Uterus (tissue), 4 donors: ENCODE results near the gene MET. TPM values are rescaled to one million over a fixed set of nuclear protein-coding genes. Genes with fewer than 3 reads are reported as not detected.
"Not testable (repeated sequence)": the region's sequence is repeated elsewhere in the genome, so short reads cannot be mapped to it uniquely, and the experiment has no call there.

Source experiments
- DNase-seq, 2 donors: peaks; one replicate each; pipeline ENCODE4 v3.0.0-alpha.2; 2019 to 2020
- H3K27ac ChIP-seq, 2 donors: fragments of 200-600 bp; sonication (generic); 1 replicate in 1 of 2; 2 replicates in 1 of 2; pipeline ENCODE4 v1.5.1; 2016 to 2018
- H3K27me3 ChIP-seq, 2 donors: fragments of 200-600 bp; sonication (generic); one replicate each; pipeline ENCODE4 v1.5.1; 2018 to 2019; ENCODE audit warnings: control low read depth in 1 of 2
- H3K36me3 ChIP-seq, 2 donors: fragments of 200-600 bp; sonication (generic); one replicate each; pipeline ENCODE4 v1.5.1; 2019; ENCODE audit warnings: control low read depth in 1 of 2
- H3K4me1 ChIP-seq, 2 donors: fragments of 200-600 bp; sonication (generic); one replicate each; pipeline ENCODE4 v1.5.1; 2018 to 2019; ENCODE audit warnings: control low read depth in 1 of 2
- H3K4me3 ChIP-seq, 2 donors: fragments of 200-600 bp; sonication (generic); 1 replicate in 1 of 2; 2 replicates in 1 of 2; pipeline ENCODE4 v1.5.1; 2018 to 2019; ENCODE audit warnings: mild to moderate bottlenecking in 1 of 2
- H3K9me3 ChIP-seq, 2 donors: fragments of 200-600 bp; sonication (generic); one replicate each; pipeline ENCODE4 v1.5.1; 2019; ENCODE audit warnings: control low read depth in 1 of 2
- POLR2A ChIP-seq, 2 donors: fragments of 450-650 bp; IDR thresholded peaks; one replicate each; pipeline ENCODE4 v1.6.1; 2016; ENCODE audit warnings: antibody characterized with exemption in 2 of 2, mild to moderate bottlenecking in 1 of 2, moderate library complexity in 1 of 2
- intact Hi-C: fragments of 100-400 bp; cut with DNase I; formaldehyde crosslinking; loops from one replicate; pipeline ENCODE4 v1.15.1; 2023; ENCODE audit warnings: low total_unique reads
- total RNA-seq, 4 donors: library from RNA; depleted of rRNA in 3 of 4; stranded (reverse); fragments of >200 nt in 3 of 4; gene quantifications; one replicate each; pipeline versions ENCODE4 v1.1.0 to v1.2.4, GENCODE V29; 2014 to 2023
- TF ChIP-seq, protein P1 (sequence below), 4 experiments: fragments of 200-600 bp in 2 of 4; fragments of 450-650 bp in 2 of 4; sonication (generic) in 2 of 4; IDR thresholded peaks; one replicate each; pipeline ENCODE4 v1.5.1; 2016 to 2019; ENCODE audit warnings: antibody characterized with exemption in 4 of 4, mild to moderate bottlenecking in 2 of 4, moderate library complexity in 1 of 4
- donor health status: DM: yes; HTN: yes; CAD: no.

Gene MET
- total RNA-seq, 4 donors from 2014 or later: 13.8 to 37.2 (median 35.6) TPM

DNA sequence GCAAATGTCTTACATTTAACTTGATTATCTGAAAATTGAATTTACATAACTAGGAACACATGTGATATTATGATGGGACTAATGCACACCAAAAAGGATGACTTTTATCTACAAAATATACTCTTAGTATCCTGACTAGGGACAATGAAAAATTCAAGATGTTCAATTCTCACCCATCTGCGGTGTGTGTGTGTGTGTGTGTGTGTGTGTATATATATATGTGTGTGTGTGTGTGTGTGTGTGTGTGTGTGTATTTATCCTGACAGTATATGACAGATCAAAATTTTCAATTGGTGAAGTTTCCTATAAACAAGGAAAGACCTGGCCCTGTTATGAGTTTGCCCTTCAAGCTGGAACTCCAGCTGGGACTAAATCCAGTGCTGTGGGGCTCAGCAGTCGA is 40.3 kb upstream of the MET start:
- DNase-seq: no peak
- no peak for TF ChIP-seq POLR2A (IDR thresholded peaks at IDR 0.05)
- TF ChIP-seq, protein P1, sequence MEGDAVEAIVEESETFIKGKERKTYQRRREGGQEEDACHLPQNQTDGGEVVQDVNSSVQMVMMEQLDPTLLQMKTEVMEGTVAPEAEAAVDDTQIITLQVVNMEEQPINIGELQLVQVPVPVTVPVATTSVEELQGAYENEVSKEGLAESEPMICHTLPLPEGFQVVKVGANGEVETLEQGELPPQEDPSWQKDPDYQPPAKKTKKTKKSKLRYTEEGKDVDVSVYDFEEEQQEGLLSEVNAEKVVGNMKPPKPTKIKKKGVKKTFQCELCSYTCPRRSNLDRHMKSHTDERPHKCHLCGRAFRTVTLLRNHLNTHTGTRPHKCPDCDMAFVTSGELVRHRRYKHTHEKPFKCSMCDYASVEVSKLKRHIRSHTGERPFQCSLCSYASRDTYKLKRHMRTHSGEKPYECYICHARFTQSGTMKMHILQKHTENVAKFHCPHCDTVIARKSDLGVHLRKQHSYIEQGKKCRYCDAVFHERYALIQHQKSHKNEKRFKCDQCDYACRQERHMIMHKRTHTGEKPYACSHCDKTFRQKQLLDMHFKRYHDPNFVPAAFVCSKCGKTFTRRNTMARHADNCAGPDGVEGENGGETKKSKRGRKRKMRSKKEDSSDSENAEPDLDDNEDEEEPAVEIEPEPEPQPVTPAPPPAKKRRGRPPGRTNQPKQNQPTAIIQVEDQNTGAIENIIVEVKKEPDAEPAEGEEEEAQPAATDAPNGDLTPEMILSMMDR (IDR thresholded peaks at IDR 0.05): no peak
- no peaks in the 10 kb centered on the region for H3K4me1 ChIP-seq
- no peak overlapping the region for H3K4me3 ChIP-seq
- intact Hi-C loops: no loop called here
- no peaks in the 10 kb centered on the region for H3K27me3 ChIP-seq
- no peaks in the 10 kb centered on the region for H3K9me3 ChIP-seq
- no peak overlapping the region for H3K27ac ChIP-seq
- H3K36me3 ChIP-seq: no peaks in the 10 kb centered on the region

- TF ChIP-seq, protein P1 (IDR thresholded peaks at IDR 0.05): no peak
- no peaks in the 10 kb centered on the region for H3K4me1 ChIP-seq
- H3K4me3 ChIP-seq: no peak overlapping the region
- DNase-seq: no peak
- H3K27me3 ChIP-seq: no peaks in the 10 kb centered on the region
- intact Hi-C loops: no loop called here
- H3K36me3 ChIP-seq: no peaks in the 10 kb centered on the region
- H3K9me3 ChIP-seq: no peaks in the 10 kb centered on the region
- H3K27ac ChIP-seq: no peak overlapping the region
These were observed 39.6 kb upstream of the MET start for GRCh38 chr7:116632384-116632783.

DNA sequence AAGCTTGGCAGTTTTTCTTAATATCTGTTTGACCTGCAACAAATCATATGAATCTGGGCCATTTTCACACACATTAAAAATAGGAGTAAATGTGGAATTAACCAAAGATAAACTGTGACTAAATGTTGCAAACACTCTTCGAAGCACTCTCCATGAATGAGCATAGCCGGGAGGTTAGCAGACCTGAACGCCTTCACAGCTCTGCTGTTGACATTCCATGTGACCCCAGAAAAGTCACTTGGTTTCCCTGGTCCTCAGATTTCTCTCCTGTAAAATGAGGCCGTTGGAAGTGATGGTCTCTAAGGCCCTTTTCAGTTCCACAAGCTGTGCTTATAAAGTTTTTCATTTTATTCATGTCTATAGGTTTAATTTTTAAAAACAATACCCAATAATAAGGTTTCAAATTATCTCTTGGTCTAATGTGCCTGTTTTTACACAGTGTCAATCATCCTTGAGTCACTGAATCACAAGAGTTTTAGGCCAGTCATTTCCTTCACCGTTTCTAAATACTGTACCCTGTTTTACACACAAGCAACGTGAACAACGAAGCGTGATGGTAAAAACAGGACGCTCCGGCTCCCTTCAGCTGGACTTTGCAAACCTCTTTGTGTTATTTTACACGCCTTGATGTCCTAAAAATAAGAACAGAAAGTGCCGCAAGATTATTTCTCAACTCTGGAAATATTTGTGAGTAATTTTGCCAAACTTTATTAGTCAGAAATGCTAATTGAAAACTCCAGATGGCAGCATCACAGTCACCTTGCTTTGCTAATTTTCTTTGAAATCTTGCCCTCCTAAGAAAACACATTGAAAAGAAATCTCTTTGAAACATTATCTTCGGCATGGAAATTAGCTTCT is 38.6 kb upstream of the MET start:
- H3K27ac ChIP-seq: no peak overlapping the region
- no peaks in the 10 kb centered on the region for H3K4me1 ChIP-seq
- H3K36me3 ChIP-seq: no peaks in the 10 kb centered on the region
- intact Hi-C loops: no loop called here
- TF ChIP-seq POLR2A (IDR thresholded peaks at IDR 0.05): no peak
- TF ChIP-seq, protein P1 (IDR thresholded peaks at IDR 0.05): no peak
- DNase-seq: no peak
- H3K4me3 ChIP-seq: no peak overlapping the region
- H3K27me3 ChIP-seq: no peaks in the 10 kb centered on the region
- H3K9me3 ChIP-seq: no peaks in the 10 kb centered on the region

GRCh38 chr7:116636997-116637396 is 35.0 kb upstream of the MET start:
- H3K4me3 ChIP-seq: no peak overlapping the region
- TF ChIP-seq POLR2A (IDR thresholded peaks at IDR 0.05): no peak
- TF ChIP-seq, protein P1 (IDR thresholded peaks at IDR 0.05): no peak
- intact Hi-C loops: no loop called here
- H3K36me3 ChIP-seq: no peaks in the 10 kb centered on the region
- H3K27me3 ChIP-seq: no peaks in the 10 kb centered on the region
- H3K9me3 ChIP-seq: no peaks in the 10 kb centered on the region
- DNase-seq: no peak
- H3K27ac ChIP-seq: no peak overlapping the region
- H3K4me1 ChIP-seq: no peaks in the 10 kb centered on the region

- H3K4me1 ChIP-seq, H3K4me3 ChIP-seq, intact Hi-C loops, DNase-seq, H3K36me3 ChIP-seq, H3K9me3 ChIP-seq, H3K27me3 ChIP-seq, H3K27ac ChIP-seq: not testable (repeated sequence)
These were observed 33.4 kb upstream of the MET start for GRCh38 chr7:116638592-116638991.
